GM18519 (cell line): ENCODE results near the gene ZNF226.
"Not testable (repeated sequence)": the region's sequence is repeated elsewhere in the genome, so short reads cannot be mapped to it uniquely, and the experiment has no call there.

Source experiments
- ATAC-seq: cut with Tn5 transposase; IDR thresholded peaks from one replicate; pipeline ENCODE4 v1.9.1; 2021; ENCODE audit warnings: mild to moderate bottlenecking, moderate library complexity; ENCODE audit not compliant: unreplicated experiment, low FRiP score

ZNF226 gene

DNA sequence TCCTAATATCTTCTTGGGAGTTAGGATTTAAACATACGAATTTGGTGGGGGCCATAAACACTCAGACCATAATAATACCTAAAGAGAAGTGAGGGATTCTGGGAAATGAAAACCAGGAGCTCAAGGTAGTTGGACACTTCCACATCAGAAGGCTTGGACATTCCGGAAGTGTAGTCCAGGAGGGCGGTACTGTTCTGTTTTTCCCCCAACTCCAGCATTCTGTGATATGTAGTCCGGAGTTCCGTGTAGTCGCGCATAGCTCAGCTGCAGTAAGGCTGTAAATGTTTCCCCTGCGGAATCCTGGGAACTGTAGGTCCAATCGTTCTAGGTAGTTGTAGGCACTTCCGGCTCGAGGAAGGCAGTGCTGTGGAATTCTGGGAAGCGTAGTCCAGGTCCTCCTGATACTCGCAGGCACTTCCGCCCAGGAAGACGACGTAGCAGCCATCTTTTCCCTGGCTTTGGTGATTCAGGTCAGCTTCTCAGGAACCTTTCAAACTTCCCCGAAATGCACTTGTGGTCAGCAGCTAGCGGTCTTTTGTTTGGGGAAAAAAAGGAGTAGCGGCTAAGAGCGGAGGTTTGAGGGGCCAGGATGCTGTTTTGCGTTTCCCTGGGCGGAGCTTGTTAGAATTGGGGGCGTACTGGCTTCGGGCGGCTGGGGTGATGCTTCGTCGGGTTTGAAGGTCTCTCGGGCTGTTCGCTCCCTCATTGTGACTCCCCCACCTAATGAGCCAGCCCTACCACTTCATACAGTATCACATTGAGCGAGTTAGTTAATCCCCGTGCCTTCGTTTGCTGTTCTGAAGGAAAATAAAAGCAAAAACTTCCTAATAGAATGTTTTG is at the start of gene ZNF226:
TSS of gene ZNF226 (plus strand) at position 428 of the 840 bp plus-strand sequence. CDS start 4,981 bp downstream, outside the sequence.
- ATAC-seq = peak; percentile 67

DNA sequence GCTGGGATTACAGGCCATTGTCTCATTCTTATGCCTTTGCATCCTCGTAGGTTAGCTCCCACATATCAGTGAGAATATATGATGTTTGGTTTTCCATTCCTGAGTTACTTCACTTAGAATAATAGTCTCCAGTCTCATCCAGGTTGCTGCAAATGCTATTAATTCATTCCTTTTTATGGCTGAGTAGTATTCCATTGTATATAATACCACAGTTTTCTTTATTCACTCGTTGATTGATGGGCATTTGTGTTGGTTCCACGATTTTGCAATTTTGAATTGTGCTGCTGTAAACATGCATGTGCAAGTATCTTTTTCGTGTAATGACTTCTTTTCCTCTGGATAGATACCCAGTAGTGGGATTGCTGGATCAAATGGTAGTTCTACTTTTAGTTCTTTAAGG is 43.7 kb upstream of the ZNF226 start:
- not testable (repeated sequence) for ATAC-seq

DNA sequence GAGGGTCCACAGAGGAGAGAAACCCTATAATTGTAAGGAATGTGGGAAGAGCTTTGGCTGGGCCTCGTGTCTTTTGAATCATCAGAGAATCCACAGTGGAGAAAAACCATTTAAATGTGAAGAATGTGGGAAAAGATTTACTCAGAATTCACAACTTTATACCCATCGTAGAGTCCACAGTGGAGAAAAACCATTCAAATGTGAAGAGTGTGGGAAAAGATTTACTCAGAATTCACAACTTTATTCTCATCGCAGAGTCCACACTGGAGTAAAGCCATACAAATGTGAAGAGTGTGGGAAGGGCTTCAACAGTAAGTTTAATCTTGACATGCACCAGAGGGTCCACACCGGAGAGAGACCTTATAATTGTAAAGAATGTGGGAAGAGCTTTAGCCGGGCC is 32.9 kb upstream of the ZNF226 start:
- no peak for ATAC-seq

DNA sequence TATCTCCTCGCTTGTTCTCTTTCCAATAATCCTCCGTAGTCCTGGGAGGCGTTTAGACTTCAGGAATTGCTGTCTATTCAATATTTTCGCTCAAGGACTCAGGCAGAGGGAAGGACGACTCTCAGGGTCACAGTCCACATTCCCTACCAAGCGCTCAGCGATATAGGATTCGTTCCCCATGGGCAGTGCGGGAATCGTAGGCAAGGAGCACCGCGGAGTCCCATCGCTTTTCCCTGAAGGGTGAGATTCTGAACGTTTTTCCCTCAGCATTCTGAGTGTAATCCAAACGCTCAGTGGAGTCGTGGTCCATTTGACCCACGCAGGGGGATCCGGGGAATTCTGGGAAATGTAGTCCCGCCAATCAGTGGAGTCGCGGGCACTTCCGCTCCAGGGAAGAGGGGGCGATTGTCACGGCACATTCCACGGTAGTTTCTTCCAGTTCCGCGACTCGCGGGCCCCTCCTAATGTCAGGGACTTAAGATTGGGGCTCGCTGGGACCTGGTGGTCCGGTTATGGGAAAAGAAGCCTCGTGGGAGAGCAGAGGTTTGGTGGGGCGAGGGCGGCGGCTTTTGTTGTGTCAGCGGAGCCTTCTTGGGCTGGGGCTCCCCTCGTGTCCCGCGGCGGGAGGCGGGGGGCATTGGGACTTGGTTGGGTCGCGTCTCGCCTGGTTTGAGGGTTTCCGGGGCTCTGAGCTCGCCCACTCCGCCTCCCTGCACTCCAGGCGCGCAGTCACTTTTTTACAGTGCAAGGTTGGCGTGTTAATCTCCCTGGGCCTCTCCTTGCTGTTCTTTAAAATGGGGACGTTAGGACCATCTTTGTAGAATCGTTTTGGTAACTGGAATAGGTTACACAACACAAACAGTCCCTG is 23.5 kb upstream of the ZNF226 start, which contains the start of gene ZNF234:
TSS of gene ZNF234 (plus strand) at position 364 of the 868 bp plus-strand sequence. CDS start 3,079 bp downstream, outside the sequence.
- no peak for ATAC-seq

DNA sequence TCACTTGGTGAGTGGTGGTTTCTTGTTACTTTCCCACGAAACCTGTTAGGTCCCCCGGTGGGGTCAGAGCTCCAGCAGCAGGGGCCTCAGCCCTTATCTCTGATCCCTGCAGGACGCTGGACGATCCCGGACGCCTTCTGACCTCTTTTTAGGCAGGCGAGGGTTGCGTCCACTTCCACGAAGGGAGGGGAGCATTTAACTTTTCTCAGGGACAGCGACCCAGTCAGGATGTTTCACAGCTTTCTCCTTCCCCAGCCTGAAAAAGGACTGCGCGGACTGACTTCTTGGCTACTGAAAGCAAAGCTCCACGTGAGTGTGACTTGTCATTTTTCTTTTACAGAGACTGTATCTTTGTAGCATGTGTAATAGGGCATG is 22.9 kb upstream of the ZNF226 start:
- ATAC-seq = no peak

DNA sequence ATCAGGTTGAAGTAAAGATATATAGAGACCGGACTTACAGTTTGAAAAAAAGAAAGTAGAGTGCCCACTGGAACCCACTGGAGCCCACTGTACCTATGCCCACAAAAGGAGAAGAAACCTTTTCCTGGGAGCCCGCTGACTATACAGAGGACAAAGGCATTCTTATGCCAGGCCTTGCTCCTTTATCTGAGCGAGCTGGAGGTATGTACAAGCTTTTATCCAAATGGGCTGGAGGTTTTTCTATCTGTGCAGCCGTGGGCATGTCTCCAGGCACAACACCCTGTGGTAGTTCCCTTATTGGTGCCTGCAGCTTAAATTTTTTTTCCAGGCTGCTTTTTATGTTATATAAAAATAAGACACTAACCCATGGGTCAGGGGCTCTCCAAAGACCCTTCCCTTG is 15.1 kb upstream of the ZNF226 start:
- ATAC-seq = no peak

DNA sequence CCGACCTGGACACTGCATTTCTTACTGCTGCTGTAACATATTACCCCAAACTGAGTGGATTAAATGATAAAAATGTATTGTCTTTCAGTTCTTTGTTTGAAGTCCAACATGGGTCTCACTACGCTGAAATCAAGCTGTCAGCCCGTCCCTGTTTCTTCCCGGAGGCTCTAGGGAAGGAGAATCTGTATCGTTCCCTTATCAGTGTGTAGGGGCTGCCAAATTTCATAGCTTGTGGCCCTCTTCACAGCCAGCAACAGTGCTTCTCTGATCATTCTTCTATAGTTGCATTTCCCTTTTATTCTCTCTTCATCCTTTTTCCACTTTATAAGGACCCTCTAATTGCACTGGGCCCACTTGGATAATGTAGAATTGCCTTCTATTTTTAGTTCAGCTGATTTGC is 13.4 kb upstream of the ZNF226 start:
- no peak for ATAC-seq

DNA sequence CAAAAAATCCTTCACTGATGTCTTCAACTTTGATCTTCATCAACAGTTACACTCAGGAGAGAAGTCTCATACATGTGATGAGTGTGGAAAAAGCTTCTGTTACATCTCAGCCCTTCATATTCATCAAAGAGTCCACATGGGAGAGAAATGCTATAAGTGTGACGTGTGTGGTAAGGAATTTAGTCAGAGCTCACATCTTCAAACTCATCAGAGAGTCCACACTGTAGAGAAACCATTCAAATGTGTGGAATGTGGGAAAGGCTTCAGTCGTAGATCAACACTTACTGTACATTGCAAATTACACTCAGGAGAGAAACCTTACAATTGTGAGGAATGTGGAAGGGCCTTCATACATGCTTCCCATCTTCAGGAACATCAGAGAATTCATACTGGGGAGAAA is 8.4 kb upstream of the ZNF226 start:
- ATAC-seq = no peak

DNA sequence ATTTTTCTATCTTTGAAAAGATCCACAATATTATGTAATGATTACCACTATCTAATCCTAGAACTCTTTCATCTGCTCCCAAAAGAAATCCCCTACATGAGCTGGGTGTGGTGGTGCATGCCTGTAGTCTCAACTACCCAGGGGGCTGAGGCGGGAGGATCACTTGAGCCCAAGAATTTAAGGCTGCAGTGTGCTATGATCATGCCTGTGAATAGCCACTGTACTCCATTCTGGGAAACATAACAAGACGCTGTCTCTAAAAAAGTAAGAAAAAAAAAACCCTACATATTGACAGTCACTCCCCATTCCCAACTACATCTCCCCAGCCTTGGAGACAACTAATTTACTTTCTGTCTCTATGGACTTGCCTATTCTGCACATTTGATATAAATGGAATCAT is 1.1 kb upstream of the ZNF226 start:
- ATAC-seq = no peak

DNA sequence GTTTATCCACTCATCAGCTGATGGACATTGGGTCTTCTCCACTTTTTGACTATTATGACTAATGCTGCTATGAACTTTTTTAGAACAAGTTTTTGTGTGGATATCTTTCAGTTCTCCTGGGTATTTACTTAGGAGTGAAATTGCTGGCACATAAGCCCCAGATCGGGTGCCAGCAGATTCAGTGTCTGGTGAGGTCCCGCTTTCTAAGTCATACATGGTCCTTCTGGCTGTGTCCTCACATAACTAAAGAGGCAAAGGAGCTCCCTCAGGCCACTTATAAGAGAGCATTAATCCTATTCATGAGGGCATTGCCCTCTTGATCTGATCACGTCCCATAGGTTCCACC is 600 bp upstream of the ZNF226 start:
- ATAC-seq = peak; percentile 16

DNA sequence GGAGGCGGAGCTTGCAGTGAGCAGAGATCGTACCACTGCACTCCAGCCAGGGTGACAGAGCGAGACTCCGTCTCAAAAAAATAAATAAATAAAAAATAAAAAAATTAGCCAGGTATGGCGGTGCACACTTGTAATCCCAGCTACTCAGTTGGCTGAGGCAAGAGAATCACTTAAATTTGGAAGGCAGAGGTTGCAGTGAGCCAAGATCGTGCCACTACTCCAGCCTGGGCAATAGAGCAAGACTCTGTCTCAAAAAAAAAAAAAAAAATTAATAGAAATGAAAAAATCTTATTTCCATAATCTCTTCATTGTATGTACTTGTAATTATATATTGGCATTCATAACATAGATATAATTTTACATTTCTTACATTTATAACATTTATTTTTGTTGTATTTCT is 5.8 kb downstream of the ZNF226 start:
- not testable (repeated sequence) for ATAC-seq

DNA sequence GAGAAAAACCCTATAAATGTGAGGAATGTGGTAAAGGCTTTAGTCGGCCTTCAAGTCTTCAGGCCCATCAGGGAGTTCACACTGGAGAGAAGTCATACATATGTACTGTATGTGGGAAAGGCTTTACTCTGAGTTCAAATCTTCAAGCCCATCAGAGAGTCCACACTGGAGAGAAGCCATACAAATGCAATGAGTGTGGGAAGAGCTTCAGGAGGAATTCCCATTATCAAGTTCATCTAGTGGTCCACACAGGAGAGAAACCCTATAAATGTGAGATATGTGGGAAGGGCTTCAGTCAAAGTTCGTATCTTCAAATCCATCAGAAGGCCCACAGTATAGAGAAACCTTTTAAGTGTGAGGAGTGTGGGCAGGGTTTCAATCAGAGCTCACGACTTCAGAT is 11.7 kb downstream of the ZNF226 start:
- ATAC-seq = no peak

DNA sequence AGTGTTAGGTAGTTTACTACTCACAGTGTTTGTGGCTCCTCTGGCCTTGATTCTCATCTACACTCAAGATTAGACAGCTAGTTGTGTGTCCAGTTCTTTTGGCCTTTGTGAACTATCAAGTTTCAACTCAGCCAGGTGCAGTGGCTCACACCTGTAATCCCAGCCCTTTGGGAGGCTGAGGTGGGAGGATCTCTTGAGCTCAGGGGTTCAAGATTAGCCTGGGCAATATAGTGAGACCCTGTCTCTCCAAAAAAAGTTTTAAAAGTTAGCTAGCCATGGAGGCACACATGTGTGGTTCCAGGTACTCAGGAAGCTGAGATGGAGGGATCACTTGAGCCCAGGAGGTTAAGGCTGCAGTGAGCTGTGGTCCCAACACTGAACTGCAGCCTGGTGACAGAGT is 16.1 kb downstream of the ZNF226 start:
- no peak for ATAC-seq

DNA sequence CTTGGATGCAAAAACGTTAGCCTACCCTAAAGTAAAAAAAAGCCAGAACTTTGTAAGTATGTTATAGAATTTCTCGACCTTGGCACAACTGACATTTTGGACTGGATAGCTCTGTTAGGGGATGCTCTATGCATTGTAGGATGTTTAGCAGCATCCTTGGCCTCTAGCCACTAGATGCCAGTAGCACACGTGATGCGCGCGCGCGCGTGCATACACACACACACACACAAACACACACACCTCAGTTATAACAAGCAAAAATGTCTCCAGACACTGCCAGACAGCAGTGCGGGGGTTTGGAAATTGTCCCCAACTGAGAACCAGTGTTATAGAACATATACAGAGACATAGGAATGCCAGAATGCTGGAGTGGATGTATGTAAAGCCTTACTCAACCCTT is 17.2 kb downstream of the ZNF226 start:
- ATAC-seq = no peak

DNA sequence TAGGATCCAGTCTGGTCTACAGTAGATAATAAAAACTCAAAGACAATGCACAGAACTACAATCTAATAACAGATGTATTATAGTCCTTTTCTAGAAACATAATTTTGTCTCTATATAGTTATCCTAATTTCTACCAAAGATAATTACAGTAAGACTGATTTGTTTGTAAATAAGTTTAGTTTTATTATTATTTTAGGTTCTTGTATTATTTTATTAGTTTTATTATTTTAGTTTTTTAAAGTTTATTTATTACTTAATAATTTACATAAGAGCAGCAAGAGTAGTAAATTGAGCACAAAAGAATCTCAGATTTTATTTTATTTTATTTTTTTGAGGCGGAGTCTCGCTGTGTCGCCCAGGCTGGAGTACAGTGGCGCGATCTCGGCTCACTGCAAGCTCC is 25.1 kb downstream of the ZNF226 start:
- ATAC-seq = no peak

DNA sequence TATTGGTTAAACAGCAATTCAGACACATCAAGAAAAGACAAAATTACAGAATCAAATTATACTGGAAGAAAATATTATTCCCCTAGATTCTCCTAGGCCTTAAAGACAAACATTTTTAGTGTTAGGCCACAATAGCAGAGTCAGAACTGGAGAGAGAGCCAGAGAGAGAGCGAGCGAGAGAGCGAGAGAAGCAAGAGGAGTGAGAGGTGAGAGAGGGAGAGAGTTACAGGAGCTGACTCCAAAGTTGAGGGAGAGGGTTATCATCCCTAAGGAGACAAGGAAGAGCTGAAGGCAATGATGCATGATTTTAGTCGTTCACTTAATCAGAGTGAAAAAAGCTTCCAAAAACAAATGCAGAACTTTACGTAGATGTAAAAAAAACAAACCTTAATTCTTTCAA is 27.2 kb downstream of the ZNF226 start:
- ATAC-seq = no peak

DNA sequence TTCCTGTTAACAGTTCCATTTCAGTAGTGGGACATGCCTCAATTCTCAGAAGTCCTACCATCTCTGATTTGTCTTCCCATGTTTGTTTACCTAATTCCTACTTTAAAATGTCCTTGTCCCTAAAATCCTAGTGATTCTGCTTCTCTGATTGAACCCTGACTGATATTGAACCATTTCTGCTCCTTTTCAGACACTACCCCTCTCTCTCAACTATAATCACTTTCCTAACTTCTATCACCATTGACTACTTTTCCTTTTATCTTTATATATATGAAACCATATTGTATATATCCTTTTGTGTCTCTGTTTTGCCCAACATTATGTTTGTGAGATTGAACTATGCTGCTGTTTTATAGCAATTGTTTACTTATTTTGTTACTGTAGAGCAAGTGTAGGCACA is 31.9 kb downstream of the ZNF226 start:
- ATAC-seq = no peak

DNA sequence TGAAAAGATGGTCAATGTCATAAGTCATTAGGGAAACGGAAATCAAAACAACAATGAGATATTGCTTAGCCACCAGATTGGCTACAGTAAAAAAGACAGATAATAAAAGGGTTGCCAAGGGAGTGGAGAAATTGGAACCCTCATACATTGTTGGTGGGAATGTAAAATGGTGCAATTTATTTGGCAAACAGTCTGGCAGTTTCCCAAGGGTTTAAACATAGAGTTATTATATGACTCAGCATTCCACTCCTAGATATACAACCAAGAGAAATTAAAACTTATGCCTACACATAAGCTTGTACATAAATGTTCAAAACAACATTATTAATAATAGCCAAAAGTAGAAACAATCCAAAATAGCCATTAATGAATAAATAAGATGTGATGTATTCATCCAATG is 37.6 kb downstream of the ZNF226 start:
- no peak for ATAC-seq

DNA sequence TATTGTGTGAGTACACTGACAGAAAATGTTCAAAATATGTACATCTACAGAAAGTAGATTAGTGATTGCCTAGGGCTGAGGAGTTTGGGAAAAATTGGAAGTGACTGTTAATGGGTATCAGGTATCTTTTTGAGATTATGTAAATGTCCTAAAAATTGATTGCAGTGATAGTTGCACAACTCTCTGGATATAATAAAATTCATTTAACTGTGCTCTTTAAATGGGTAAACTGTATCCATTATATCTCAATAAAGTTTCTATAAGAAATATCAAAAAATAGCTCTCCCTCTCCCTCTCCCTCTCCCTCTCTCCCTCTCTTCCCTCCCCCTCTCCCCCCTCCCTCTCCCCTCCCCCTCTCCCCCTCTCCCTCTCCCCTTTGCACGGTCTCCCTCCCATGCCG is 38.1 kb downstream of the ZNF226 start:
- ATAC-seq = no peak

DNA sequence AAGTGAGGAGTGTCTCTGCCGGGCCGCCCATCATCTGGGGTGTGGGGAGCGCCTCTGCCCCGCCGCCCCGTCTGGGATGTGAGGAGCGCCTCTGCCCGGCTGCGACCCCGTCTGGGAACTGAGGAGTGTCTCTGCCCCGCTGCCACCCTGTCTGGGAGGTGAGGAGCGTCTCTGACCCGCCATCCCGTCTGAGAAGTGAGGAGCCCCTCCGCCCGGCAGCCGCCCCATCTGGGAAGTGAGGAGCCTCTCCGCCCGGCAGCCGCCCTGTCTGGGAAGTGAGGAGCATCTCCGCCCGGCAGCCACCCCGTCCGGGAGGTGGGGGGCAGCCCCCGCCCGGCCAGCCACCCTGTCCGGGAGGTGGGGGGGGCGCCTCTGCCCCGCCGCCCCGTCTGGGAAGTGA is 39.0 kb downstream of the ZNF226 start:
- not testable (repeated sequence) for ATAC-seq

DNA sequence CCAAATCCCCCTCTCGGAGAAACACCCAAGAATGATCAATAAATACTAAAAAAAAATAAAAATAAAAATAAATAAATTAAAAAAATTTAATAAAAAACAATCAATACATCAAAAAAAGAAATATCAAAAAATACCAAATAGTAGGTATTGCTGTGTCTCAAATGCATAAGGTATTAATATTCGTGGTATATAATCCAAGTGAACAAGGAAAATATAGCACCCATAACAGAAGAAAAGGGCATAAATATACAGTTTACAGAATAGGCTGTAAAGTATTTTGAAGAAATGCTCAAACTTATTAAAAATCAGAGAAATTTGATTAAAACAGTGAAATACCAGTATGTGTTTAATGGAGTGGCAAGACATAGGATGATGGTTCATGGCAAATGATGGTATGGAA is 39.9 kb downstream of the ZNF226 start:
- no peak for ATAC-seq
